GM20000 (cell line): Measurements from ENCODE around the gene LSM14B.

Experiments used
- DNase-seq: peaks from one replicate; pipeline ENCODE4 v3.0.0; 2012; ENCODE audit warnings: low spot score
- TF ChIP-seq, protein P1 (sequence below): IDR thresholded peaks from 2 replicates; pipeline ENCODE4 v1.5.1; 2012; ENCODE audit warnings: mild to moderate bottlenecking, control low read depth; ENCODE audit errors: extremely low read depth, missing control alignments

The LSM14B gene

DNA sequence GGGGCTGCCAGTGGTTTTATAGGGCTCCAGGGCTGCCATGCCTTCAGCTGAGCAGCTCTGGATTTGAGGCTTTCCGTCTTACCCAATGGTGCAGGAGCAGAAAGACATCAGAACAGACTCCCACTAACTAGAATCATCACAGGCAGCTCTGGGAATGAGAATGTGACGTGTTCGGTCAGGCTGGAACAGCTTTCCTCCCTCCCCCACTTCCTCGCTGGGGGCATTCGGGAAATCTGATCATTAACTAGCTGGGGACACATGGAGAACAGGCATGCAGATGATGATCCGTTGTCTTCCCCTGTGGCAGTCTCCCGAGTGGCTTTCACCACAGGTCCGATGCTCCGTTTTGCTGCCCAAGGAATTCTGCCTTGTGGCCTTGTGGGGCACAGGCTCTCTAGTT is 55.0 kb downstream of the LSM14B start:
- TF ChIP-seq, protein P1, sequence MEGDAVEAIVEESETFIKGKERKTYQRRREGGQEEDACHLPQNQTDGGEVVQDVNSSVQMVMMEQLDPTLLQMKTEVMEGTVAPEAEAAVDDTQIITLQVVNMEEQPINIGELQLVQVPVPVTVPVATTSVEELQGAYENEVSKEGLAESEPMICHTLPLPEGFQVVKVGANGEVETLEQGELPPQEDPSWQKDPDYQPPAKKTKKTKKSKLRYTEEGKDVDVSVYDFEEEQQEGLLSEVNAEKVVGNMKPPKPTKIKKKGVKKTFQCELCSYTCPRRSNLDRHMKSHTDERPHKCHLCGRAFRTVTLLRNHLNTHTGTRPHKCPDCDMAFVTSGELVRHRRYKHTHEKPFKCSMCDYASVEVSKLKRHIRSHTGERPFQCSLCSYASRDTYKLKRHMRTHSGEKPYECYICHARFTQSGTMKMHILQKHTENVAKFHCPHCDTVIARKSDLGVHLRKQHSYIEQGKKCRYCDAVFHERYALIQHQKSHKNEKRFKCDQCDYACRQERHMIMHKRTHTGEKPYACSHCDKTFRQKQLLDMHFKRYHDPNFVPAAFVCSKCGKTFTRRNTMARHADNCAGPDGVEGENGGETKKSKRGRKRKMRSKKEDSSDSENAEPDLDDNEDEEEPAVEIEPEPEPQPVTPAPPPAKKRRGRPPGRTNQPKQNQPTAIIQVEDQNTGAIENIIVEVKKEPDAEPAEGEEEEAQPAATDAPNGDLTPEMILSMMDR: no peak
- DNase-seq: no peak

DNA sequence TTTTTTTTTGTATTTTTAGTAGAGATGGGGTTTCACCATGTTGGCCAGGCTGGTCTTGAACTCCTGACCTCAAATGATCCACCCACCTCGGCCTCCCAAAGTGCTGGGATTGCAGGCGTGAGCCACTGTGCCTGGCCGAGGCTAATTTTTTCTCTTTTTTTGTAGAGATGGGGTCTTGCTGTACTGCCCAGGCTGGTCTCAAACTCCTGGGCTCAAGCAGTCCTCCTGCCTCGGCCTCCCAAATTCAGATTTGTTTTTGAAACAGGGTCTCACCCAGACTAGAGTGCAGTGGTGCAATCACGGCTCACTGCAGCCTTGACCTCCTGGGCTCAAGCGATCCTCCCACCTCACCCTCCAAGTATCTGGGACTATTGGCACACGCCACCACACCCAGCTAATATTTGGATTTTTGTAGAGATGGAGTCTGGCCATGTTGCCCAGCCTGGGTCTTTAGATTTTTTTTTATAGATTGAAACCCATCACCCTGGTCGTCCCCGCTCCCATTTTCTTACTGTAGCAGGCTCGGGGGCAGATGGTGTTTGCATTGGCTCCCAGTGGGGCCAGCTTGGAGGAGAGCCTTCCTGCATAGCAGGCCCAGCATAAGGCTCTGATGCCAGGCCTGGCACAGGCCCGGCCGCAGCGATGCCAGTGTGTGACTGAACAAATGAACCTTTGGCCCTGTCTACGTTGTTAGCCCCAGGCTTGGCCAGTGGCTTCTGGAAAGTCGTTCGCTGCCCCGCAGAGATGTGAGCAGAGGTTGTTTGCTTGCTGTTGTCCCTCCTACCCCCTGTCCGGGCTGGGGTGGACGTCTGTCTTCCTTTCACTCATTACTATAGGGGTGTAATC is 56.3 kb downstream of the LSM14B start:
- TF ChIP-seq, protein P1: no peak
- DNase-seq: no peak

DNA sequence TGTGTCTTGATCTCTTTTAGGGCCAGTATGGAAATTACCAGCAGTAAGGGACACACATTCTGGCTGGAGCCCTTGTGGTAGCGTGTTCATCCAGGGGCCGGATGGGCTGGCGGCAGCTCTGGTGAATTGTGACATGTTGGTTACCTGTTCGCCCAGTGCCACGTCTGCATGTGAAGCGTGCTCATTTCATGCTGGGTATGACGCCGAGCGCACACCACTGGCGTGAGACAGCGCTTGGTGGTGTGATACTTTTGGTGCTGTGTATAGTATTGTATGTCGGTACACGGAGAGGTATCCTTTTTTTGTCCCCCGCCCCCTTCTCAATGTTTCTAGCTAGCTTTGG is 56.9 kb downstream of the LSM14B start:
- DNase-seq: no peak
- TF ChIP-seq, protein P1: no peak

DNA sequence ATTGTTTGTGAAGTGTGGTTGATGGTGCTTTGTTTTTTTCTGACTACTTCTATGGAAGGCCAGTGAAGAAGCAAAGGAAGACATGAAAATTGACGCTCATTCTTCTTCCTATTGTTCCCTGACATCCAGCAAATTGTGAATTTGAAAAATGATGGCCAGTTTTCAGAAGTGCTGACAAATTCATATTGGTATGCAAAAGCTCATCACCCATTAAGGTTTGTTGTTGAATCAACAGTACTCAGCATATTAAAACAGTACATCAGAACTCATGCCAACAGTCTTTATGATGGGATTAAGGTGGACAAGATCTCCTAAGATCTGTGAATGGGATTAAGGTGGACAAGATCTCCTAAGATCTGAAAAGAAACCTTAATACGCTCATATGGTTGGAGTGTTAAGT is 59.5 kb downstream of the LSM14B start:
- TF ChIP-seq, protein P1: no peak
- DNase-seq: no peak

GRCh38 chr20:62182469-62183425 is 60.5 kb downstream of the LSM14B start, which contains the start of gene MTG2:
Gene MTG2, plus strand, starts transcription at chr20:62183028. Its CDS starts 10,393 bp downstream, at chr20:62193421.
- DNase-seq: peak; percentile 100
- TF ChIP-seq, protein P1: no peak

DNA sequence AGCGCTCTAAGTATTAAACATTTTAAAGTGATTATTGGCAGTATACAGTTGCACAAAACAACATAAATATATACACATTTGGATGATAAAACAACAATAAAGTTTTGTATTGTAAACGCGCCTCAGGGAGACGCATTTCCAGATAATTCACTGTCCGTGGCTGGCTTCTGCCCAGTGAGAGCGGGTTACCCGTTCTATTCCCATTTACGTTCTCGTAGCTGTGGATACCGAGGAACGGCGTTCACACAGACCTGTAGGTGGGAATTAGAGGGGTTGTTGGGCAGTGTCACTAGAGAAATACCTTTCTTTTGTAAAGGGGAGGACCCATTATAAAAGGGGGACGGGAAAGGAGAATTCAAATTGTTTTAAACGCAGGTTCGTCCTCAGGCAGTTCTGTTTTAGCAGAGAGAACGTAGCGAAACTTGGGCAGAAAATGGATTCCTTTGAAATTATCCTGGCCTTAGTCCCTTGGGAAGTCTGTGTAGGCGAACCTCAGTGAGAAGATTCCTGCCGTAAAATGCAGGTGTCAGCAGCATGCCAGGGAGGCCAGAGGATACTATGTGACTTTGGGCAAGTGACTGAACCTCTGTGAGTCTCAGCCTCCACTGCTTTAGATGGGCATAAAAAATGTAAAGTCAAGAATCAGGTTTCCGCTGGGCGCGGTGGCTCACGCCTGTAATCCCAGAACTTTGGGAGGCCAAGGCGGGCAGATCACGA is 61.3 kb downstream of the LSM14B start:
- DNase-seq: no peak
- TF ChIP-seq, protein P1: no peak
